ENCODE measurements around the gene NCKIPSD. TPM values are rescaled to one million over a fixed set of nuclear protein-coding genes. Genes with fewer than 3 reads are reported as not detected.

Gene NCKIPSD
- total RNA-seq, 1 experiment from 2014 or later, result 39.2 TPM

- DNase-seq (ENCODE audit: low read depth), result no peak
Measured at GRCh38 chr3:48650723-48651122, 35.0 kb downstream of the NCKIPSD start.

GRCh38 chr3:48648188-48648850 is 37.4 kb downstream of the NCKIPSD start:
- DNase-seq (ENCODE audit: low read depth), result no peak

- no peak for DNase-seq (ENCODE audit: low read depth)
Measured at GRCh38 chr3:48647714-48648113, 38.0 kb downstream of the NCKIPSD start.

GRCh38 chr3:48644898-48645760 is 40.6 kb downstream of the NCKIPSD start:
- DNase-seq (ENCODE audit: low read depth), result no peak

- DNase-seq (ENCODE audit: low read depth), result no peak
Measured at GRCh38 chr3:48642605-48643004, 43.1 kb downstream of the NCKIPSD start.

- no peak for DNase-seq (ENCODE audit: low read depth)
Measured at GRCh38 chr3:48641396-48641795, 44.3 kb downstream of the NCKIPSD start.

- no peak for DNase-seq (ENCODE audit: low read depth)
Measured at GRCh38 chr3:48639944-48640606, 45.6 kb downstream of the NCKIPSD start.

GRCh38 chr3:48637305-48637704 is 48.4 kb downstream of the NCKIPSD start:
- no peak for DNase-seq (ENCODE audit: low read depth)

- no peak for DNase-seq (ENCODE audit: low read depth)
Measured at GRCh38 chr3:48636149-48636655, 49.5 kb downstream of the NCKIPSD start.

- DNase-seq (ENCODE audit: low read depth), result peak; percentile 97
Measured at GRCh38 chr3:48635222-48636021, 50.3 kb downstream of the NCKIPSD start, which contains the start of gene SLC26A6. Gene SLC26A6 (minus strand): TSS chr3:48635461. CDS start chr3:48635393, 68 bp downstream.

- DNase-seq (ENCODE audit: low read depth), result peak; percentile 68
Measured at GRCh38 chr3:48634661-48635221, 51.0 kb downstream of the NCKIPSD start.

GRCh38 chr3:48633743-48634142 is 52.0 kb downstream of the NCKIPSD start:
- DNase-seq (ENCODE audit: low read depth), result no peak

- DNase-seq (ENCODE audit: low read depth), result no peak
Measured at GRCh38 chr3:48633256-48633655, 52.5 kb downstream of the NCKIPSD start.

- DNase-seq (ENCODE audit: low read depth), result no peak
Measured at GRCh38 chr3:48631516-48632448, 53.9 kb downstream of the NCKIPSD start.

- no peak for DNase-seq (ENCODE audit: low read depth)
Measured at GRCh38 chr3:48630833-48631232, 54.9 kb downstream of the NCKIPSD start.

- no peak for DNase-seq (ENCODE audit: low read depth)
Measured at GRCh38 chr3:48630407-48630806, 55.3 kb downstream of the NCKIPSD start.

GRCh38 chr3:48629894-48630293 is 55.8 kb downstream of the NCKIPSD start:
- no peak for DNase-seq (ENCODE audit: low read depth)

- no peak for DNase-seq (ENCODE audit: low read depth)
Measured at GRCh38 chr3:48628277-48629017, 57.3 kb downstream of the NCKIPSD start.

GRCh38 chr3:48625600-48625999 is 60.1 kb downstream of the NCKIPSD start:
- DNase-seq (ENCODE audit: low read depth), result no peak
